ENCODE results near the gene TDP2.
A peak's percentile ranks its signal among the peaks of the same experiment; 100 is the strongest.
"Not testable (repeated sequence)": the region's sequence is repeated elsewhere in the genome, so short reads cannot be mapped to it uniquely, and the experiment has no call there.

TDP2 gene

GRCh38 chr6:24667378-24667803 is 692 bp upstream of the TDP2 start:
- H3K4me1 ChIP-seq, result peaks cover 0 to 40% (median 25%) of the 10 kb centered on the region in 4 donors
- intact Hi-C loops (cut with DNase I; ENCODE audit: low total_unique reads), result loop anchor here (10.0 kb wide), 1 partner anchor 47 kb away; the partner anchor contains the start of gene C6orf62

GRCh38 chr6:24666097-24666640 is 530 bp downstream of the TDP2 start:
- no peak for TF ChIP-seq CTCF (IDR thresholded peaks at IDR 0.05)
- H3K27ac ChIP-seq, result peak overlapping the region; percentile 85 to 86
- no peaks in the 10 kb centered on the region for H3K9me3 ChIP-seq
- intact Hi-C loops (cut with DNase I; ENCODE audit: low total_unique reads), result loop anchor here (10.0 kb wide), 1 partner anchor 49 kb away; the partner anchor contains the start of gene C6orf62
- H3K4me3 ChIP-seq, result peak overlapping the region; percentile 74 to 81
- H3K36me3 ChIP-seq, result peaks cover 14 to 22% (median 16%) of the 10 kb centered on the region in 3 donors
- H3K4me1 ChIP-seq, result peaks cover 0 to 40% (median 25%) of the 10 kb centered on the region in 4 donors
- H3K27me3 ChIP-seq, result no peaks in the 10 kb centered on the region
- DNase-seq, result peak in 1 of 2 donors; percentile 72

More at GRCh38 chr6:24667378-24667803, 692 bp upstream of the TDP2 start:
- Histone ChIP-seq H3K9me3 (no peaks in the 10 kb centered on the region), H3K27me3 (no peaks in the 10 kb centered on the region), H3K36me3 (peaks cover 10 to 15% (median 12%) of the 10 kb centered on the region in 3 donors), H3K27ac (peak overlapping the region; percentile 85 to 86), H3K4me3 (peak overlapping the region; percentile 74 to 81)
- TF ChIP-seq CTCF (IDR thresholded peaks at IDR 0.05), result no peak
- DNase-seq, result no peak

DNA sequence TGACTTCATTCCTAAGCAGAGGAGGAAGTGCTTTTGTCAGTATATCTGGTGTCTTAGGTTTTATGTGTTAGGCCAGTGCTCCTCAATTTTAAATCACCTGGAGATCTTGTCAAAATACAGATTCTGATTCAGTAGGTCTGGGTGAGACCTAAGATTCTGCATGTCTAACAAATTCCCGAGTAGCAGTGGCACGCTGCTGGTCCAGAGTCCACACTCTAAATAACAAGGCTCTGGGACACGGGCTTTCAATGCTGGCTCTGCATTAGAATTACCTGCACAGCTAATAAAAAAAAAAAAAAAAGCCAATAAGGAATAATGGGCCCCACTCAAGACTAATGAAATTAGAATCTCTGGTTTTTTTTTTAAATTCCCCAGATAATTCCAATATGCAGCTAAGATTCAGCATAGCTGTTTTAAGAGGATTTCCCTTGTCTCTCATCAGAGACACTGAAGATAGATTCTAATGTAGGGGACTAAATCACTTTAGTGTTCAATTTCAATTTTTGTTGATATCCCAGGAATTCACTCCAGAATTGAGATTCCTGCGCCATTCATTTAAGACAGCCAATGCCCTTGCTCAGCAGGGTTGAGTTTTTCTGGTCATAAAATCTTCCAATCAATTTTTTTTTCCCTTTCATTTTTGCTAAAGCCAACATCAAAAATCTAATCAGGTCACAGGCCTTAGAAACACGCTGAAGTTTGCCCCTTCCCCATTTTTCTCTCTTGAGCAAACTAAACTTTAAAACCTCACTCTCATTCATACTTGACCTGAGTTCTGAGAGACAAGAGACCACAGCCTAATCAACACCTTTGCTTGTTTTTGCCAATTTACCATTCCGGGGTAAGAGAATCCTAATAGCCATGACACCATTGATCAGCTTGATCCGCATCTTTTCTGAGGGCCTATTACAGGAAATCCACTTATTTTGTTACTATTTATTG is 2.4 kb downstream of the TDP2 start:
- Histone ChIP-seq H3K27me3 (no peaks in the 10 kb centered on the region), H3K4me1 (peaks cover 0 to 40% (median 25%) of the 10 kb centered on the region in 4 donors), H3K36me3 (peaks cover 14 to 22% (median 16%) of the 10 kb centered on the region in 3 donors), H3K9me3 (no peaks in the 10 kb centered on the region), H3K27ac (no peak overlapping the region), H3K4me3 (peak overlapping the region in 1 of 2 donors; percentile 74)
- intact Hi-C loops (cut with DNase I; ENCODE audit: low total_unique reads), result loop anchor here (10.0 kb wide), 1 partner anchor 50 kb away; the partner anchor contains the start of gene C6orf62
- no peak for TF ChIP-seq CTCF (IDR thresholded peaks at IDR 0.05)
- no peak for DNase-seq

GRCh38 chr6:24663189-24663588 is 3.5 kb downstream of the TDP2 start:
- no peak overlapping the region for H3K4me3 ChIP-seq
- H3K27me3 ChIP-seq, result no peaks in the 10 kb centered on the region
- no peak overlapping the region for H3K27ac ChIP-seq
- H3K36me3 ChIP-seq, result peaks cover 14 to 29% (median 16%) of the 10 kb centered on the region in 3 donors
- no peak for DNase-seq
- intact Hi-C loops (cut with DNase I; ENCODE audit: low total_unique reads), result loop anchor here (10.0 kb wide), 1 partner anchor 52 kb away; the partner anchor contains the start of gene C6orf62
- no peaks in the 10 kb centered on the region for H3K9me3 ChIP-seq
- TF ChIP-seq CTCF (IDR thresholded peaks at IDR 0.05), result no peak
- H3K4me1 ChIP-seq, result peaks cover 0 to 36% (median 23%) of the 10 kb centered on the region in 4 donors

DNA sequence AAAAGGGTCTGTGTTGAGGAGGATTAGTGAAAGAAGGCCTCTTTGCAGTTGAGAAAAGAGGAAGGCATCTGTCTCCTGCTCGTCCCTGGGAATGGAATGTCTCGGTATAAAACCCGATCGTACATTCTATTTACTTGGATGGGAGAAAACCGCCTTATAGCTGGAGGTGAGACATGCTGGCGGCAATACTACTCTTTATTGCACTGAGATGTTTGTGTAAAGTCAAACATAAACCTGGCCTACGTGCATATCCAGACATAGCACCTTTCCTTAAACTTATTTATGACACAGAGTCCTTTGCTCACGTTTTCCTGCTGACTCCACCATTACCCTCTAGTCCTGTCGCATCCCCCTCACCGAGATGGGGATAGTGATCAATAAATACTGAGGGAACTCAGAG is 4.5 kb downstream of the TDP2 start:
- no peaks in the 10 kb centered on the region for H3K9me3 ChIP-seq
- peaks cover 0 to 28% (median 18%) of the 10 kb centered on the region in 4 donors for H3K4me1 ChIP-seq
- intact Hi-C loops (cut with DNase I; ENCODE audit: low total_unique reads), result loop anchor here (10.0 kb wide), 1 partner anchor 53 kb away; the partner anchor contains the start of gene C6orf62
- H3K36me3 ChIP-seq, result peaks cover 14 to 37% (median 16%) of the 10 kb centered on the region in 3 donors
- no peak for TF ChIP-seq CTCF (IDR thresholded peaks at IDR 0.05)
- no peak for DNase-seq
- H3K27ac ChIP-seq, result no peak overlapping the region
- no peaks in the 10 kb centered on the region for H3K27me3 ChIP-seq
- H3K4me3 ChIP-seq, result no peak overlapping the region

GRCh38 chr6:24661759-24662158 is 4.9 kb downstream of the TDP2 start:
- H3K27ac ChIP-seq, DNase-seq, H3K27me3 ChIP-seq, H3K4me3 ChIP-seq, H3K9me3 ChIP-seq: not testable (repeated sequence)
- intact Hi-C loops (cut with DNase I; ENCODE audit: low total_unique reads), result loop anchor here (10.0 kb wide), 1 partner anchor 53 kb away; the partner anchor contains the start of gene C6orf62
- peaks cover 0 to 28% (median 18%) of the 10 kb centered on the region in 4 donors for H3K4me1 ChIP-seq
- H3K36me3 ChIP-seq, result peaks cover 14 to 37% (median 16%) of the 10 kb centered on the region in 3 donors
